Stimulated activated CD8-positive, alpha-beta memory T cell treated with anti-CD3 and anti-CD28 coated beads, Interleukin-4, amount 100 ng/mL, for 1 hour (primary cell): ENCODE results near the gene TMEM86B.

Source experiments
- DNase-seq, 2 donors: peaks; one replicate each; pipeline ENCODE4 v3.0.0-alpha.2; 2020; ENCODE audit warnings: low read depth in 2 of 2, low spot score in 1 of 2

Gene TMEM86B, protein sequence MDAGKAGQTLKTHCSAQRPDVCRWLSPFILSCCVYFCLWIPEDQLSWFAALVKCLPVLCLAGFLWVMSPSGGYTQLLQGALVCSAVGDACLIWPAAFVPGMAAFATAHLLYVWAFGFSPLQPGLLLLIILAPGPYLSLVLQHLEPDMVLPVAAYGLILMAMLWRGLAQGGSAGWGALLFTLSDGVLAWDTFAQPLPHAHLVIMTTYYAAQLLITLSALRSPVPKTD

DNA sequence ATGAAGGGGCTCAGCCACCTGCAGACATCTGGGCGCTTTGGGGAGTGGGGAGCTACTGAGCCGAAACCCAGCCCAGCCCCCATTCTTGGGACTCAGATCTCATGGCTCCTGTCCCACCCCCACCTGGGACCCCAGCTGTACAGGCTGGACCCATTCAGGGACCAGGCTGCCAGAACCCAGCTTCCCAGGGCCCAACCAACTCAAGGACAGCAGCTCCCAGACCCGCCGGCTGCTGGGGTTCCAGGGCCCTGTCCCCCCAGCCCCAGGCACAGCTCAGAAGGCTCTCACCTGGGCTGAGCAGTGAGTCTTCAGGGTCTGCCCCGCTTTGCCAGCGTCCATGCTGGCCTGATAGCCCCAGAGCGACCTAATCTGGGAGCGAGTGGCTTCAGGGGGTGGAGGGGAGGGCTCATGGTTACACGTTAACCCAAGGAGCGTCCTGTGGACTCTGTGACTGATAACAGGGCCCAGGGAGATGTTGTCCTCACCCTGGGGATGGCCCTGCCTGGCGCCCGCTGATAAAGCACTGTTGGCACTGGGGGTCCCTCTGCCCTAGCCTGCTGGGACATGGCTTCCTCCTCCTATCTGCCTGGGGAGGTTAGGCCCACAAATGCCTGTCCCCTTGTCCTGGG is at the start of gene TMEM86B:
TSS of gene TMEM86B (minus strand) at position 361 of the 629 bp plus-strand sequence. CDS start at position 339, 22 bp downstream.
- no peak for DNase-seq

DNA sequence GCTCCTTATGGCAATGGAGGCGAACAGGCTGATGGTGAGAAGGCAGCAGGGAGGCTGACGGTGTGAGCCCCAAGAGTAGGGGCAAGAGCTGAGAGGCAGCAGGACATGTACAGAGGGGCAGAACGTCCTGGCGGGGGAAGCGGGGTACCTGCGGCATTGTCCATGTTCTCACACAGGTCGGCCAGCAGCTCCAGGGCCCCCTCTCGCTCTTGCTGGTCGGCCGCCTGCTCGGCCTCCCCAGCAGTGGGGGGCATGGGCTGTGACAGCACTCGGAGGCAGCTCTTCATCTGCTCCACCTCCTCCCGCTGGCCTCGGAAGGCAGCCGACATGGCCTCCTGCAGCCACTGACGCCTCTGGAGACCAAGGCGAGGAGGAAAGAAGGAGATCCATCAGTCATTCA is 48.9 kb upstream of the TMEM86B start:
- DNase-seq: no peak

DNA sequence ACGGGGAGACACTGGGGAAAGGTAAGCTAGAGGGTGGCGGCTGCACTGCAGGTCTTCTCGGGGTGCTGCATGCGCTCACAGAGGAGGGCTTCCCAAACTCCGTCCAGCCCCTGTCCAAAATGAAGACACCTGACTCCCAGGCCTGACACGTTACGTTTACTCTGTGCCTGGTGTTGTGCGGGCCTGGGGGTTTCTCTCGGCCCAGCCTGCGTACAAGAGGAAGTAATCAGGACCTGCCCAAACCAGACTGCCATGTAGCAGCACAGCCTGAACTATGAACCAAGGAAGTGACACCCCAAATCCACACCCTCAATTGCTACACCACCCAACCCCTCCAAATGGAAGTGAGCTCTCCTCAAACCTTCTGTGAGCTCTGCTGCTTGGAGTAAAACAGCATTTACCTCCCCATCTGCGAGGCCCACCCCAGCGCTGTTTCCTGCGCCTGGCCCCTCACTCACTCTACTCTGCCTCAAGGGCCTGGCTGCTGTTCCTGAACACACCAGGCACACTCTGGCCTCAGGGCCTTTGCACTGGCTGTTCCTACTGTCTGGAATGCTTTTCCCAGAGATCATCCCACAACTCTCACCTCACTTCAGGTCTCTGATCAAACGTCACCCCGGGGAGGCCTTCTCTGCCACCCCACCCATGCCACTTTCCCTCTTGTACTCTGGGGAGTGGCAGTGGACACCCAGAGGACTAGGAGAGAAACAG is 48.3 kb upstream of the TMEM86B start:
- no peak for DNase-seq

DNA sequence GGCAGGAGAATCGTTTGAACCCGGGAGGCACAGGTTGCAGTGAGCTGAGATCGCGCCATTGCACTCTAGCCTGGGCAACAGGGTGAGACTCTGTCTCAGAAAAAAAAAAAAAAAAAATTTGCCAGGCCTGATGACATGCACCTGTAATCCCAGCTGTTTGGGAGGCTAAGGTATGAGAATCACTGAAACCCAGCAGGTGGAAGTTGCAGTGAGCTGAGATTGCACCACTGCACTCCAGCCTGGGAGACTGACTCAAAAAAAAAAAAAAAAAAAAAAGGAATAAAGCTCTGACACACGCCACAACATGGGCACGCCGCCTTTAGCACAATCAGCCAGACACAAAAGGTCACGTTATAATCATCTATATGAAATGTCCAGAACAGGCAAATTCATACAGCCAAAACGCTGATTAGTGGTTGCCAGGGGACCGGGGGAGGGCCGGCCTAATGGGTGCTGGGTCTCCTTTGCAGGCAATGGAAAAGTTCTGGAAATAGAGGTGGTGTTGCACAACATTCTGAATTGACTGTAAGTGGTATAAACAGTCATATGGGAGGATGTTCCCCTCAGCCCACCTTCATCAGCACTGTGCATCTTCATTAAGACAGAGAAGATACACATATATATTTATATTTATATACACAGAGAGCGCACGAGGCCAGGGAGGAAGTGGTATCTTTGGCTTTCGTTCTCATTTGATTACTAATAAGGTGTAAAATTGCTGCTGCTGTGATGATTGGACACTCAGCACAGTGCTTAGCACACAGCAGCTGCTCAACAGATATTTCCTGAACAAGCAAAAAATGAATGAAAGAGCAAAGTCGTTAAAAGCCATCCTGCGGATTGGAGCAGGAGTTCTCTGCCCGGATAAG is 47.5 kb upstream of the TMEM86B start:
- no peak for DNase-seq

DNA sequence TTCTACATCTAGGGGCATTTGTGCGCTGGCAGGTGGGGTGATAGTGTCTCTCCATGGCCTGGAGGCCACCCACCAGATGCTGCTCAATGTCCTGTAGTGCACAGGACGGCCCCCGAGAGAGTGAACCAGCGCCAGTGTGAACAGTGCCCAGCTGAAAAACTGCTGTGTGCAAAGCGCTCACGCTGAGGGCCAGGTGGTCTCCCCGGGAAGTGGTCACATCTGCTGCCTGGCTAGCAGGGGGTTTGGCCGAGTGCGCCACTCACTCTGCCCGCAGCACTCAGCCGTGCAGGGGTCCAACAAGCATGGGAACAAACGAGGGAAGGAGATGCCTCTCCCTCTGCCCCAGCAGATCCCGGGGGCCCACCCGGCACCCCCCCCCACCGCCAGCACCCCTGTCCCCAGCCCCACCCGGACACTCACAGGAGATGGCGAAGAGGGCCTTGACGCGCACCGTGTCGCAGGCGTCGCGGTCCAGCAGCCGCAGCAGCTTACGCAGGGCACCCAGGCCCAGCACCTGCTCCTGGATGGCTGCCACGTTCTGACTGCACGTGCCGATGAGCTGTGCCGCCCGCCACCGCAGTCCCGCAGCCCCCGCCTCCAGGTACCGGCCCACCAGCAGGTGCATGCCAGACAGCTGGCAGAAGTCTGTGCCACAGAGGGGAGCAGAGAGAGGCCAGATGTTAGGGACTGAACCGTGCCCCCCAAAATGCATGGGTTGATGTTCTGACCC is 45.6 kb upstream of the TMEM86B start:
- DNase-seq: no peak

DNA sequence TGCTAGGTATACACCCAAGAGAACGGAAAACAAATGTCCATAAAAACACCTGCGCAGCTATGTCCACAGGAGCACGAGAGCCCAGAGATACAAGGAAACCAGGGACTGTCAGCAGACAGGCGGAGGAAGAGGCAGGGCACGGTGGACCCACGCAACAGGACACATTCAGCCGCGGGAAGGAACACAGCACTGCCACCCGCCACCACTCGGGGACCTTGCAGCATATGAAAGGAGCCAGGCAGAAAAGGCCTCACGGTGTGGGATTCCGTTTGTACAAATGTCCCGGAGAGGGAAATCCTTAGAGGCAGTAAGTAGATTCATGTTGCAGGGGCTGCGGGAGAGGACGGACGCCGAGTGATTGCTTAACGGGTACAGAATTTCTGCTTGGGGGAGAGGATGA is 43.6 kb upstream of the TMEM86B start:
- DNase-seq: no peak

DNA sequence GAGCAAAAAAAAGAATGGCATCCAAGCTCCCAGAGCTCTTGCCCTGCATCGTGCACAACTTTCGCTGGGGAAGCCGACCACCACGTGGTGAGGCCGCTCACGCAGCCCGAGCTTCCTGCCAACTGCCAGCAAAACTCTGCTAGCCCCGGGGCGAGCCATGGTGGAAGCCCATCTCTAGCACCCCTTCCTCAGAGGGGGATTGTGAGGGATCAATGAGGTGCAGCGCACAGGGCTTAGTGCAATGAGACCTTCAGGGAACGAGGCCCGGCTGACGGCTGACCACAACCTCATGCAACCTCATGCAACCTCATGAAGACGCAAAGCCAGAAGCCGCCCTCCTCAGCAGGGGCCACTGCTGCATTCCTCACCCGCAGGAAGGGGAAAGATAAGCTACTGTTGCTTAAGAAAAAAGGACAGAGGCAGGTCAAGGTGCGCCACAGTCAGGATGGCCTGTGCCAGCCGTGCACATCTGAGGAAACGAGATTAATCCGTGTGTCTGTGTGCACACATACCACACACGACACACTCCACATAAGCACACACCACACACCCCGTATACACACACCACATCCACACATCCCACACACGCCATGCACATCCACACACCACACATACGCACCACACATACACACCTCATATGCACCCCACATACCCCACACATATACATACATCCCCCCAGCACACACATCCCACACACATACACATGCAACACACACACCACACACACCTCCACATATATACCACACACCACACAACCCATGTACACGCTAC is 41.8 kb upstream of the TMEM86B start:
- no peak for DNase-seq

DNA sequence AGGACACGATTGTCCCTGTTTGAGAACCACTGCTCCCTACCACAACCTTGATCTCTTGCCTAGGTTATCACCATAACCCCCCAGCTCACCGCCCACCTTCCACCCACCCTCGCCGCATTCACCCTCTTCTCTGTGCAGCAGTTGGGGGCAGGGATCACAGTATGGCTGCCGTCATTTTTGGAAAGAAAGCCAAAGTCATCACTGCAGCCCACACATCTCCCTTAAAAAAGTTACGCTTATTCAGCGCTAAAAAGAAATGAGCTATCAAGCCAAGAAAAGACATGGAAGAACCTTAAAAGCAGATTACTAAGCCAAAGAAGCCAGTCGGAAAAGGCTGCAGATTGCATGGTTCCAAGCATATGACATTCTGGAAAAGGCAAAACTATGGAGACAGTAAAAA is 40.7 kb upstream of the TMEM86B start:
- no peak for DNase-seq

DNA sequence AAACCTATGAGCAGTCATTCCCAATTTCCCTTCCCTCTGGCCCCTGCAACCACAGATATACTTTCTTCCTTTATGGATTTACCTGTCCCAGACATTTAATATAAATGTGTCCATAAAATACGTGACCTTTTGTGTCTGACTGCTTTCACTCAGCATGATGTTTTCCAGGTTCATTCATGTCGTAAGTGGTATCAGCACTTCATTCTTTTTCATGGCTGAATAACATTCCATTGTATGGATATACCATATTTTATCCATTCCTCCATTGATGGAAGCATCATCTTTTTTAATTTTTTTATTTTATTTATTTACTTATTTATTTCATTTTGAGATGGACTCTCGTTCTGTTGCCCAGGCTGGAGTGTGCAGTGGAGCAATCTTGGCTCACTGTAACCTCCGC is 38.3 kb upstream of the TMEM86B start:
- DNase-seq: no peak

DNA sequence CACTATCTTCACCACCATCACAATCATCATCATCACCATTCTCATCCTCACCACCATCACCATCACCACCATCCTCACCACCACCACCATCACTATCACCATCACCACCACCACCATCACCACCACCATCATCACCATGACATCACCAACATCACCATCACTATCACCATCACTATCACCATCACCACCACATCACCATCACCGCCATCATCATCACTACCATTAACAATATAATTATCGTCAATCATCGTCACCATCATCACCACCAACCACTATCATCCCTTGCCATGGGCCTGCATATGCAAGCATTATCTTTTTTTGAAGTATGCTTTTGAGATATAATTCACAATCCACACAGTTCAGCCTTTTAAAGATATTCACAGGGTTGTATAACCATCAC is 37.8 kb upstream of the TMEM86B start:
- no peak for DNase-seq

DNA sequence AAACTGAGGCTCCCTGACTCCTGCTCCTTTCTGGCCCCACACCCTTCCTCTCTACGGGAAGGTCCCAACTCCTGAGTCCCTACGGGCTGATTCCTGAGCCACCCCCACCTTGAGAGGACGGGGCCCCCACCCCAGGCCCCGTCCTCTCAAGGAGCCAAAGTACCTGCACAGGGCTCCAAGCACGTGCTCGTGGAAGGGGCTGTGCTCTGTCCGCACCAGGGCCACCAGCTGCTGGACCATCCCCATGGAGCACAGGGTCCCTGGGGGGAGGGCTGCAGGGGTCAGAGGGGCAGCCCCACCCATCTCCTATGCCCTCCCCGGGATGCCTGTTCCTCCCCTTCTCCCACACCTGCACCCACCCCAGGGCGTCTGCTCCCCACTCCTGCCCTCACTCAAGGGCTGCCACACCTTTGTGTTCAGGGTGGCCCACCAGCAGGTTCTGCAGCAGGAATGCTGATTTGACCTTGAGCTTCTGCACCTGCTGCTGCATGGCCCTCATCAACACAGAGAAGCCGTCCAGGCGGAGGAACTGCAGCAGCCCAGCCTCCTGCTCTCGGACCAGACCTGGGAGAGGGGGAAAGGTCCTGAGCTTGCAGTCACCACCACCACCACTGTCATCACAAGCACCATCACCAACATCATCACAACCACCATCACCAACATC is 37.3 kb upstream of the TMEM86B start:
- no peak for DNase-seq

DNA sequence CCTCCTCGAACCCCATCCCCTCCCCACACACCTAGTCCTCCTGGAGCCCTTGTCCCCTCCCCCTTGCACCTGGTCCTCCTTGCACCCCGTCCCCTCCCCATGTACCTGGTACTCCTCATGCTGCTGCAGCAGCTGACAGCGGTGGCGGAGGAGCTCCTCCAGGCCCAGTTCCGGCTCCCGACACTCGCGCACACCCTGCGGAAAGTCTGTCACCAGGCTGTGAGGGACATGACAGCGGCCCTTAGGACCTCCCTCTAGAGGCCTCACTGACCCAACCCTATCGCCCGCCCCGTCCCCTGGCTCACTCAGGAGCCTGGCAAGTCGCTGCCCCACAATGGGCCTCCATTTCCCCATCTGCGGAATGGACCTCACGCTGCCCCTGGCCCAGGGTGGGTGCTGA is 36.6 kb upstream of the TMEM86B start:
- DNase-seq: no peak

DNA sequence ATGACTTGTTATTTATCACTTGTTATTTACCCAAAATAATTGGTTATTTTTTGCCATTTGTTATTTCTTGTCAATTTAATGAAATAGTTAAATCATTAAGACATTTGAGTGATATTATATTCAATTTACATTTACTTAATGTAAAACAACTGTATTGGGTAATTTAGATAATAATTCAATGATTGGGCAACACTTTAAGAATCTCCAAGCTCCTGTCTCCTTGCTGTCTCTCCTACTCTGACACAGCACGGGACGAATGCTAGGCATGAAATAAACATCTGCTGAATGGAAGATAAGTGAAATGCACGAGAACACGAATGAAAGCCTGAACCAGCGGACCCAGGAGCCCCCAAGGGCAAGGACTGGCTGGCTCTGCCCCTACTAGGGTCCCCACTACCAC is 36.0 kb upstream of the TMEM86B start:
- DNase-seq: no peak

DNA sequence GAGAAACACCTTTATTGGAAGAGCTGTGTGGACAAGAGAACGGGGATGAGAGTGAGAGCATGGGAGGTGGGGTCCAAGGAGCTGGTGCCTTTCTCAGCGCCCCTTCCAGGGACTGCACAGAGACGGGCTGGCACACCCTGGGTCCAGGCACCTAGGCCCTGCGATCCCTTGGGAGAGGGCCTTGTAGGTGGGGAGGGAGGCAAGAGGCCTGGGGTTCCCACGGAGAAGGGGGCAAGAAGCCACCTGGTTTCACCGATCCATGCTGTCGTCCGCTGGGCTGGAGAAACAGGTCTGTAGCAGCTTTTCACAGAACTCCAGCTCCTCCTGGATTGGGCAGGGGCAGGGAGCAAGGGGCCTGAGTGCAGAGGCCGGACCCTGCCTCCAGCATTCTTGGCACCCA is 33.8 kb upstream of the TMEM86B start:
- no peak for DNase-seq

DNA sequence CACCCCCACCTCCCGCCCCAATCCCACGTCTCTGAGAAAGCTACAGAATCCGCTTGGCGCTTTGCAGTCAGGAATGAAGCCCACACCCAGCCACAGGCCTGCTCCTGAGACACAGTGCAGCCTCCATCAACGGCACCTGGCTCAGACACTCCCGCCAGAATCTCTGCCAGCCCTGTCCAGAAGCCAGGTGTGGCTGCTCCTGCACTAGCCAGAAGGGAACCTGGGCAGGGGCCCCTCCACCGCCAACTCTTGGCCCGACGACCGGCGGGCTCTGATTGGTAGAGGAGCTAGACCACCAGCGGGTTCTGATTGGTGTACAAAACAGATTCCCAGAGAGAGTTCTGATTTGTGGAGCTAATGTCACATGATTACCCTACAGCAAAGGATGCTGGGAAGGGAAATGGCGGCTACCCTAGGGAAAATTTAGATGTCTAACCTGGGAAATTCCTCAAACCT is 33.1 kb upstream of the TMEM86B start:
- DNase-seq: no peak

DNA sequence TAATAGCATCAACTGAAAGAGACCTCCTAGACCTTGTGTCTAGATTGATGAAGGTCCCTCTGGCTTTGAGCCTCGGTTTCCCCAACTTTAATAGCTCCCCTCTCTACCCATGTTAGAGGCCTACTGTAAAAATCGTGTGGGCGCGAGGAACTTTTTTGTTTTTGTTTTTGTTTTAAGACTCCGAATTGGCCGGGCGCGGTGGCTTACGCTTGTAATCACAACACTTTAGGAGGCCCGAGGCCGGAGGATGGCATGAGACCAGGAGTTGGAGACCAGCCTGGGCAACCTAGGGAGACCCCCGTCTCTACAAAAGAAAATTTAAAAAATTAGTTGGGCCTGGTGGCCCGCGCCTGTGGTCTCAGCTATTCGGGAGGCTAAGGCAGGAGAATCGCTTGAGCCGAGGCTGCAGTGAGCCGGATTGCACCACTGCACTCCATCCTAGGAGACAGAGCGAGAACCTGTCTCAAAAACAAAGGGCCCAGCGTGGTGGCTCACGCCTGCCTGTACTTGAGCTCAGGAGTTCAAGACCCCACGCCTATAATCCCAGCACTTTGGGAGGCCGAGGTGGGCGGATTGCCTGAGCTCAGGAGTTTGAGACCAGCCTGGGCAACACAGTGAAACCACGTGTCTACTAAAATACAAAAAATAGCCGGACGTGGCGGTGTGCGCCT is 31.1 kb upstream of the TMEM86B start:
- no peak for DNase-seq

DNA sequence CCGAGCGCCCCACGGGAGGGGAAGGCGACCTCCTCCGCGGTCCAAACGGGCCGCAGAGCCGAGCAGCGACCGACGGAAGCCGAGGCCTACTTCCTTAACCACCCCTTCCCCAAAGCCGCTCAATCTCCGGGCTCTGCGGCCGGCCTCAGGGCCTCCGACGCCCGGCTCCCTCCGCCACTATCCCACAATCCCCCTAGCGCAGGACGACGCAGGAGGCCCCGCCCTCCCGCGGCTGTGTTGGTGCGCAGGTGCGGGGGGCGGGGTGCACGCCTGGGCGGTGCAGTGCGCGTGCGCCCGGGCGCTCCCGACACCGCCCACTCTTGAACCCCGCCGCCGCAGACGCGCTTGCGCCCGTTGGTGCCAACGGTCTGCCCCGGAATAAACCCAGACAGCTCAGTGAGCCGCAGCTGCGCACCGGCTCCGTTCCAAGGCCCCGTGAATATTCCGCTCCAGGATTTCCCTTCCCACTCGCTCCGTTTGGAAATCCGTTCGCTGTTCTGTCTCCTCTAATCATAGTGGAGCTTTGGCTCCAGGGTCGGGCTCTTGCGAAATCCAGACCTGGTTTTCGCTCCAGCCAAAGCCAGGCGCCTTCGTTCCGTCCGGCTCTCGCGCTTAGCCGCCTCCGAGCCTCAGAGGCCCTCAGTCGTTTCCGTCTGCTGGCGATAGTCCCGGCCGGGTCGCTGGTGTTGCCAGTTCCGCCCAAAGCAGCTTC is 30.4 kb upstream of the TMEM86B start, which contains the start of gene PPP6R1:
TSS of gene PPP6R1 (minus strand) at position 190 of the 712 bp plus-strand sequence. CDS start 11,914 bp downstream, outside the sequence.
- peak; percentile 84 for DNase-seq

DNA sequence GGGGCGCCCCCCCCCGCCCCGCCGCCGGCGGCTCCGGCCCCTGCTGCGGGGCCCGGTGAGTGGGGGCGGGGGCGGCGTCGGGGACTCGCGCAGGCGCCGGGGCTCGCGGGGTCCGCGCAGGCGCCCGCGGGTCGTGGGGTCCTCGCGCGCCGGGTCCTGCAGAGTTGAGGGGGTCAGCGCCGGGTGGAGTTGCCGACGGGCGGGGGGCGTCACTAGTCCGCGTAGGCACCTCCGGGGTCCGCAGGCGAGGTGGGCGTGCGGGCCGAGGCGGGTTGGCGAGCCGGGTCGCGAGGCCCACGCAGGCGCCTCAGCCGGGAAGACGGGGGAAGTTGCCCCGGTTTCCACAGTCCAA is 29.9 kb upstream of the TMEM86B start:
- DNase-seq: no peak
